Fibroblast of lung (primary cell): ENCODE results near the gene DIS3L2. TPM values are rescaled to one million over a fixed set of nuclear protein-coding genes. Genes with fewer than 3 reads are reported as not detected.

Experiments
- DNase-seq, 2 donors: peaks; one replicate each; pipeline versions ENCODE4 v3.0.0 to v3.0.0-alpha.2; 2010; ENCODE audit warnings: low read depth in 2 of 2
- H2AFZ ChIP-seq: 2 replicates; pipeline ENCODE4 v1.5.1; 2012; ENCODE audit warnings: low read length, control low read depth, inconsistent platforms
- H3K27ac ChIP-seq: 2 replicates; pipeline ENCODE4 v1.5.1; 2011; ENCODE audit warnings: low read length, control low read depth; ENCODE audit not compliant: insufficient read depth
- H3K27me3 ChIP-seq: 2 replicates; pipeline ENCODE4 v1.5.1; 2011; ENCODE audit warnings: mild to moderate bottlenecking, low read length; ENCODE audit not compliant: control insufficient read depth, insufficient read depth
- H3K36me3 ChIP-seq: 2 replicates; pipeline ENCODE4 v1.5.1; 2011; ENCODE audit warnings: low read length; ENCODE audit not compliant: control insufficient read depth, insufficient read depth
- H3K4me1 ChIP-seq: 2 replicates; pipeline ENCODE4 v1.5.1; 2011; ENCODE audit warnings: low read length; ENCODE audit not compliant: control insufficient read depth, insufficient read depth; ENCODE audit errors: extremely low read depth
- H3K4me2 ChIP-seq: 2 replicates; pipeline ENCODE4 v1.5.1; 2011; ENCODE audit warnings: low read length, control low read depth; ENCODE audit not compliant: insufficient read depth; ENCODE audit errors: extremely low read depth
- H3K4me3 ChIP-seq, 4 experiments: fragments of 200-600 bp in 1 of 4; sonication (generic) in 1 of 4; replicated peaks in 1 of 4; 2 replicates each; pipeline ENCODE4 v1.5.1; 2011 to 2016; ENCODE audit warnings: low read length in 4 of 4, low read depth in 3 of 4, mild to moderate bottlenecking in 3 of 4, control low read depth in 2 of 4, inconsistent platforms in 1 of 4, mixed read lengths in 1 of 4; ENCODE audit not compliant: insufficient read depth in 1 of 4; ENCODE audit errors: control extremely low read depth in 1 of 4
- H3K79me2 ChIP-seq: 2 replicates; pipeline ENCODE4 v1.5.1; 2012; ENCODE audit warnings: mild to moderate bottlenecking, low read length, inconsistent platforms; ENCODE audit not compliant: control insufficient read depth, insufficient read depth
- H3K9ac ChIP-seq: 2 replicates; pipeline ENCODE4 v1.5.1; 2011; ENCODE audit warnings: mild to moderate bottlenecking, low read length, control low read depth; ENCODE audit not compliant: insufficient read depth
- H3K9me3 ChIP-seq: 2 replicates; pipeline ENCODE4 v1.5.1; 2012; ENCODE audit warnings: low read depth, low read length; ENCODE audit not compliant: control insufficient read depth, insufficient read depth
- H4K20me1 ChIP-seq: 2 replicates; pipeline ENCODE4 v1.5.1; 2011; ENCODE audit warnings: low read length; ENCODE audit not compliant: control insufficient read depth, insufficient read depth; ENCODE audit errors: extremely low read depth
- EZH2 ChIP-seq: IDR thresholded peaks from 2 replicates; pipeline ENCODE4 v1.5.1; 2012; ENCODE audit warnings: low read length, control low read depth, mild to moderate bottlenecking; ENCODE audit errors: missing control alignments
- polyA plus RNA-seq, 2 donors: library from polyadenylated mRNA; depleted of rRNA in 1 of 2; stranded (reverse) in 1 of 2; unstranded in 1 of 2; fragments of >200 nt; gene quantifications; 2 replicates each; pipeline ENCODE4 v1.2.1, GENCODE V29; 2011 to 2012; ENCODE audit warnings: missing spikeins in 1 of 2
- total RNA-seq: library from RNA; depleted of rRNA; stranded (reverse); fragments of >200 nt; gene quantifications from 2 replicates; pipeline ENCODE4 v1.2.1, GENCODE V29; 2014
- TF ChIP-seq, protein P1 (sequence below), 2 donors: IDR thresholded peaks in 1 of 2; conservative IDR thresholded peaks in 1 of 2; 1 replicate in 1 of 2; 2 replicates in 1 of 2; pipeline ENCODE4 v1.5.1; 2011 to 2012; ENCODE audit warnings: low read length in 2 of 2, control low read depth in 1 of 2, inconsistent platforms in 1 of 2, low read depth in 1 of 2, mild to moderate bottlenecking in 1 of 2

Gene DIS3L2
- total and polyA plus RNA-seq, 2 donors (not counting 1 experiment from before 2014, with no cell fraction given): 5.2 to 15.2 TPM

DNA sequence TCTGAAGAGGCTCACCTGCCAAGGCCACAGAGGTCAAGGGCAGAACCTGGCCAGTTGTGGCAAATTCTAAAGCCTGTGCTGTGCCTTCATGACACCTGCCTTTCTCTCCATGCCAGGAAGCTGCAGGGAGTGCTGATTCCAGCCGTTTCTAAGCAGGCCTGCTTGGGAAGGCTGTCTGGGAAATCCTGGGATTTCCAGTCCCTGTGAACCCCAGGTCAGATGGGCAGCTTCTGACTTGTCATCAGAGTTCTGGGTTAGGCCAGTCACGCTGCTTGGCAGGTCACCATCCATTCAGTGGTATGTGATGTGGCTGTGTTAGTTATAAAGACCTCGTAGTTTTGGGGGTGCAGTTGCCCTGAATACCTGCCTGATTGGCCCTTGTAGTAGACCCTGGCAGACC lies 346.3 kb downstream of the DIS3L2 start:
- no peaks in the 10 kb centered on the region for H4K20me1 ChIP-seq
- no peaks in the 10 kb centered on the region for H3K27me3 ChIP-seq
- no peak overlapping the region for H3K4me2 ChIP-seq
- no peaks in the 10 kb centered on the region for H3K9me3 ChIP-seq
- no peak for DNase-seq
- H3K36me3 ChIP-seq: no peaks in the 10 kb centered on the region
- no peak overlapping the region for H3K4me3 ChIP-seq
- H3K27ac ChIP-seq: no peak overlapping the region
- no peak overlapping the region for H2AFZ ChIP-seq
- no peaks in the 10 kb centered on the region for H3K4me1 ChIP-seq
- no peaks in the 10 kb centered on the region for H3K79me2 ChIP-seq
- no peak for TF ChIP-seq EZH2
- TF ChIP-seq, protein P1, sequence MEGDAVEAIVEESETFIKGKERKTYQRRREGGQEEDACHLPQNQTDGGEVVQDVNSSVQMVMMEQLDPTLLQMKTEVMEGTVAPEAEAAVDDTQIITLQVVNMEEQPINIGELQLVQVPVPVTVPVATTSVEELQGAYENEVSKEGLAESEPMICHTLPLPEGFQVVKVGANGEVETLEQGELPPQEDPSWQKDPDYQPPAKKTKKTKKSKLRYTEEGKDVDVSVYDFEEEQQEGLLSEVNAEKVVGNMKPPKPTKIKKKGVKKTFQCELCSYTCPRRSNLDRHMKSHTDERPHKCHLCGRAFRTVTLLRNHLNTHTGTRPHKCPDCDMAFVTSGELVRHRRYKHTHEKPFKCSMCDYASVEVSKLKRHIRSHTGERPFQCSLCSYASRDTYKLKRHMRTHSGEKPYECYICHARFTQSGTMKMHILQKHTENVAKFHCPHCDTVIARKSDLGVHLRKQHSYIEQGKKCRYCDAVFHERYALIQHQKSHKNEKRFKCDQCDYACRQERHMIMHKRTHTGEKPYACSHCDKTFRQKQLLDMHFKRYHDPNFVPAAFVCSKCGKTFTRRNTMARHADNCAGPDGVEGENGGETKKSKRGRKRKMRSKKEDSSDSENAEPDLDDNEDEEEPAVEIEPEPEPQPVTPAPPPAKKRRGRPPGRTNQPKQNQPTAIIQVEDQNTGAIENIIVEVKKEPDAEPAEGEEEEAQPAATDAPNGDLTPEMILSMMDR (conservative IDR thresholded peaks at IDR 0.05 in 1 of 2, IDR thresholded peaks at IDR 0.05 in 1 of 2; ENCODE audit: low read depth in 1 of 2, low read length in 2 of 2): no peak
- no peak overlapping the region for H3K9ac ChIP-seq

DNA sequence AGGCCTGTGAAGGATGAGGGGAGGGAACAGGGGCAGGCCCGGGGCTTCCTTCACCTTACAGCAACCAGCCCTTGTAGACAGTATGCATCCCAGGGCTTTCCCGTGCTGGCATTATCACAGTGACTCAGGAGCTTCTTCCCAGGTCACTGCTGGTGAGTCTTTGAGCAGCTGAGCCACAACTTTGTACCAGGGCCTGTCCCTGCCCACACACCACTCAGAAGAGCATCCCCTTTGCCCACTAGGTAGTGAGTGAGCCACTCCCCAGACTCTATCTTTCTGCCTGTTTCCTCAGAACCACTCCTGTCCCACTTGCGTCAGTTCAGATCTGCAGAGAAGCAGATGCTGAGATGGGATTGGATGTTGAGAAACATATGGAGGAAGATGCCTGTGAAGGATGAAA lies 347.5 kb downstream of the DIS3L2 start:
- H4K20me1 ChIP-seq: no peaks in the 10 kb centered on the region
- no peak overlapping the region for H3K4me3 ChIP-seq
- H3K36me3 ChIP-seq: no peaks in the 10 kb centered on the region
- H3K27ac ChIP-seq: no peak overlapping the region
- no peak overlapping the region for H2AFZ ChIP-seq
- no peaks in the 10 kb centered on the region for H3K4me1 ChIP-seq
- no peak for DNase-seq
- H3K79me2 ChIP-seq: no peaks in the 10 kb centered on the region
- no peak overlapping the region for H3K4me2 ChIP-seq
- H3K9ac ChIP-seq: no peak overlapping the region
- no peaks in the 10 kb centered on the region for H3K9me3 ChIP-seq
- TF ChIP-seq EZH2: no peak
- TF ChIP-seq, protein P1 (conservative IDR thresholded peaks at IDR 0.05 in 1 of 2, IDR thresholded peaks at IDR 0.05 in 1 of 2; ENCODE audit: low read depth in 1 of 2, low read length in 2 of 2): no peak
- no peaks in the 10 kb centered on the region for H3K27me3 ChIP-seq

DNA sequence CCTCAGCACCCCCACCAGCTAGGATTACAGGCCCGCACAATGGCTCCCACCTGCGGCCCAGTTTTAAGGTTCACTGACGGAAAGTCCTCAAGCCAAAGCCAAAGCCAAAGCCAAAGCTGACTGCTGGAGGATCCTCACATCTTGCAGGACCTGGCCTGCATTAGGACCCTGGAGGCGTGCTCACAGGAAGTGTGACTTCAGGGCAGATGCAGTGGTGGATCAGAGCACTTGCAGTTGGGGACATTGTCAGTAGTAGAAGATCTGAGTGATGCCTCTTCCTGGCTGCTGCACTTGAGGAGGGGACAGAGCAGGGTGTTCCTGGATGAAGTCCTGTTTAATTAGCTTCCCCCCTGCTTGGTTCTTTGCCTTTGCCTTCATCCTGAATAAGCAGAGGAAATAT lies 348.1 kb downstream of the DIS3L2 start:
- TF ChIP-seq EZH2: no peak
- TF ChIP-seq, protein P1 (conservative IDR thresholded peaks at IDR 0.05 in 1 of 2, IDR thresholded peaks at IDR 0.05 in 1 of 2; ENCODE audit: low read depth in 1 of 2, low read length in 2 of 2): no peak
- Histone ChIP-seq H3K27ac (no peak overlapping the region), H4K20me1 (no peaks in the 10 kb centered on the region), H3K4me2 (no peak overlapping the region), H3K9ac (no peak overlapping the region), H2AFZ (no peak overlapping the region), H3K79me2 (no peaks in the 10 kb centered on the region), H3K9me3 (no peaks in the 10 kb centered on the region), H3K27me3 (no peaks in the 10 kb centered on the region), H3K4me3 (no peak overlapping the region), H3K36me3 (no peaks in the 10 kb centered on the region), H3K4me1 (no peaks in the 10 kb centered on the region)
- DNase-seq: no peak
